ENCODE measurements around the gene STPG1. TPM values are rescaled to one million over a fixed set of nuclear protein-coding genes. Genes with fewer than 3 reads are reported as not detected.
A peak's percentile ranks its signal among the peaks of the same experiment; 100 is the strongest.

STPG1 gene
- total RNA-seq, 1 donor from 2014 or later = 14.7 TPM

DNA sequence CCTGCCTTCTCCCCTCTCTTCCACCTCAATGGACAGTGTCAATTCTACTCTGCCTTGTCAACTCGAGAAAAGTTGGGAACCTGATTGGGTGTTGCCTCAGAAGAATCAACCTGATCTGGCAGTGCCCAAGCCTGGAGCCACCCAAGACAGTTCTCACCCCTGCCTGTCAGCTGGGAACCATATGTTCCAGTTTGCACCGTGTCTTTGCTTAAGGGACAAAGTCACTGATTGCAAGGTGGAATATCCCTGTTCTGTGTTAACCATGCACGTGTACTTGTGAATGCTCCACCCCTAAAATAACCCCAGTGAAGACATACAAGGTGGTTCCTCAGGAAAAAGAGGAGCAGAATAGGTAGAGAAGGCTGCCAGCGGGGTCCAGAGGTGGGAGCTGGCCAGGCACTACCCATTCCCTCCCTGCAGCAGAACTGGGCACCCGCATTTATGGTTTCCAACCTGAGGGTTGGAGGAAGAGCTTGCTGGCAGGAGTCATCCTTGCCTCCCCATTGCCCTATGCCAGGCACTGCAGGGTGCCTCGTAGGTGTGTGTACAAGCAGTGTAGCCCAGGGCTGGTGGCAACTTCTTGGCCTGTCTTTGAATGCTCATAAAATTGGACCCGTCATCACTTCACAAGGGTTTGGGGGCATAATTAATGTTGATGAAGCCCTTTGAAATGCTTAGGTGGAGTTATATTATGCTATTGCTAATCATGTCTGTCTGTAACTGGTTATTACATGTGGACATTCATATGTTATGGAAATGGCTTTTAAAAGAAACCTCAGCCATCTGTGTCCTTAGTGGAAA lies 13.4 kb upstream of the STPG1 start:
- DNase-seq (ENCODE audit: low spot score) = no peak

DNA sequence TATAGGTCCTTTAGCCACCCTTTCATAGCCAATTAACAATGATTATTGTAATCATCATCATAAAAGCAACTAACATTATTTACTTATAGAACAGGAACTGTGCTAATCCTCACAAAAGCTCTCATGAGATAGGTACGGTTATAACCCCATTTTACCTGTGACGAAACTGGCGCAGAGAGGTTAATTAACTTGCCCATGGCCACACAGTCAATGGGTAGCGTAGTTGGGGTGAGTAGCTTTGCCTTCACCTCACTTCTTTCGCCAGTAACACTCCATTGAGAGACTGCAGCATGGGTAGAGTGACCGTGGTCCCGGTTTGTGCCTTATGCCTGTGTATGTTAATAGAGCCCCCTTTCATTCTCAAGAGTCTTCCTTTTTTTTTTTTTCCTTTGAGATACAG lies 12.3 kb upstream of the STPG1 start:
- DNase-seq (ENCODE audit: low spot score) = no peak

DNA sequence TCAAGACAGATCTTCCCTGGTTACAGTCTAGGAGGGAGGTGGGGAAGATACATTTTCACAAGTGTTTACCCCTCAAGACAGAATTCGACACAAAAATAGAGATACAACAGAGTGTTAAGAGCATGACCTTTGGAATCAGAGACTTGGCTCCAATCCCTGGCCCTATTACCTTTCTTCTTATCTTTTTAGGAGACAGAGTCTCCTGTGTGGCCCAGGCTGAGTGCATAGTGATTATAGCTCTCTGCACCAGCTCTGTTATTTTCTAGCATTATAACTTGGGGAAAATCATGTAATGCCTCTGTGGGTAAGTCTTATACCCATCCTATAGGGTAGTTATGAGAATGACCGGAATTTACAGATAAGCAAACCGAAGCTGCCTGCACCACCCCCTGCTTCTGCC lies 11.9 kb upstream of the STPG1 start:
- no peak for DNase-seq (ENCODE audit: low spot score)

GRCh38 chr1:24424990-24425389 lies 11.4 kb upstream of the STPG1 start:
- no peak for DNase-seq (ENCODE audit: low spot score)

- no peak for DNase-seq (ENCODE audit: low spot score)
Observed at GRCh38 chr1:24424207-24424606, 10.6 kb upstream of the STPG1 start.

GRCh38 chr1:24421502-24421901 lies 7.9 kb upstream of the STPG1 start:
- DNase-seq (ENCODE audit: low spot score) = no peak

- no peak for DNase-seq (ENCODE audit: low spot score)
Observed at GRCh38 chr1:24420547-24420946, 7.0 kb upstream of the STPG1 start.

GRCh38 chr1:24418898-24419628 lies 5.5 kb upstream of the STPG1 start:
- DNase-seq (ENCODE audit: low spot score) = peak; percentile 54

- DNase-seq (ENCODE audit: low spot score) = peak; percentile 19
Observed at GRCh38 chr1:24417681-24418080, 4.1 kb upstream of the STPG1 start.

DNA sequence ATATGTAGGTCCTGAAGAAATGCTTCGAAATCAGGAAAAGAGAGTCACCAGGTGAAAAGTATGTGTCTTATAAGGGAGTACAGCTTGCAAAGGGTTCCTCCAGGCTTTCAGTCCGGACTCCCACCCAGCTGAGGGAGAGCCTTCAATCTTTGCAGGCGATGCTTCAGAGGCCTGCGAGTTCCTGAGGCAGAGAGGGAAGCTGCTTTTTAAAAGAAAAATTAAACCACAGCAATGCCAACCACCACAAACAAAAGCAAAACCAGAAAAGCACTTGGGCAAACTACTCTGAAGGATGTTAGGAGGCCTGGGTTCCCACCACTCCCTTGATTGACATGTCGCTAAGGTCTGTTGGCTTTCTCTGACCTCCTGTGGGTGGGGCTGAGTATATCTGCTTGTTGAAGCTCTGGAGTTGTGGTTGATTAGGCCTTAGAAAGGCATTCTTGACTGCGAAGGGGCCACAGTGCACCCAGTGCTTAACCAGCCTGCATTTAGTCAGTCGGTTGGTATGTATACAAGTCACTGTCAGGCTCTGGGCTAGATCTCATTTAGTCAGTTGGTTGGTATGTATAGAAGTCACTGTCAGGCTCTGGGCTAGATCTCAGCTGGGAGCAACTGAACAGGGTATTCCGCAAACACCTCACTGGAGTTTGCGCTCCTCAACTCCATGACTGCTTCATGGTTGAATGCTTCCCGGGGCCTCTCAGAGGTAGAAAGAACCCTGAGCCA lies 3.2 kb upstream of the STPG1 start:
- DNase-seq (ENCODE audit: low spot score) = peak; percentile 83

DNA sequence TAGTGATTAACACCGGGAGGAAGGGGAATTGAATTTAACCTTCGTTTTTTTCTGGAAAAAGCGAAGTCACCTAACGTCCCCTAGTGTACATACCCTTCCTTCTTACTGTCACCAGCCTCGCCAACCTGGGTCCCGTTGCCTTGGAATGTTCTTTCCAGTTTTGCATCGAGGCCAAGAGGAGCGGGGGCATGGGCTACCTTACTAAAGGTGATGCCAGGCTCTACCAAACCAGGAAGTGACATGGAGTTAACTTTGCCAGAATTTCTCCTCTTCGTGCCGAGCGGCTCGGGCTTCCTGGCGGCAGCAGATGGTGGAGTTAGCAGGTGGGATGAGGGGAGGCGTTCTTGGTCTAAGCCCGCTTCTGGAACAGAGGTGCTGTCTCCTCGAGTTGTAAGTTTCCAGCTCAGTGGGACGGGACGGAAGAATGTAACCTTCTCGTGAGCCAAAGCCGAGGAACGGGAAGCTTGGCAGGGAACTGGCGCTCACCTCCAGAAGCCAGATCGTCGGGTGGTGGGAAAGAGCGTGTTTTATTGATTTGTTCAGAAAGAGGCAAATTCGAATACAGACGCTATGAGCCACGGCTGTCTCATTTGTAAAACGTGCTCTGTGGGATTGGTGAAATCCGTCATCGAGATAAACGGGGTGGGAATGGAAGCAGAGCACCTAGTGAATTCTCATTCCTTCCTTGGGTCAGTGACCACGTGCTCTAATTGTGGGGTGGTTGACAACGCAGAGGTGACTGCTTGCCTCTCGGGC lies 2.5 kb upstream of the STPG1 start:
- DNase-seq (ENCODE audit: low spot score) = no peak

DNA sequence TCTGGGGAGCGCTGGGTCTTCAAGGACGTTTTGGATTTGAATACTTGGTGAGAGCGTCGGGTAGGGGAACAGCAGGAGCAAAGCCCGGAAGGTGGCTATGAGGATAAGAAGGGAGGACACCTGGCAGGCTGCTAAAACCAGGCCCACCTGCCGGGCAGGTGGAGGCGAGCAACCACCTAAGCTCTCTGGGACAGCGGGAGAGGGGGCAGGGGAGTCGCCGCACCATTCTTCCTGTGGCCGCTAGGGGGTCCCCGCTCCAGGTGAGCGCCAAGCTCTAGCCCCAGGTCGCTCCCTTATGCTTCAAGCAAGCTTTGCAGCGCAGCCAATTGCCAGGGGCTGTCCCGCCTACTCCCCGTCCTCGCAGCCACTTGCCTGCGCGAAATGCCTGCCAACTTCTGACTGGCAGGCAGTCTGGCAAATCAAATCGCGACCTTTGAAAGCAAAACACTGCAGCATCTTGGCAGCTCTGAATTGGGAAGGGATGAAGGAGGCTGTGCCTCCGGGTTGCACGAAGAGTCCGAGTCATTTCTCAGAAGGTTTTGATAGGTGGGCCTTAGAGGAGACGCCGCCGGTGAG lies 1.8 kb upstream of the STPG1 start, which contains the start of gene NIPAL3:
Gene NIPAL3 (plus strand): TSS at position 469 of the 576 bp plus-strand sequence. CDS start 3,746 bp downstream, outside the sequence.
- peak; percentile 99 for DNase-seq (ENCODE audit: low spot score)

GRCh38 chr1:24414775-24415333 lies 1.3 kb upstream of the STPG1 start:
- no peak for DNase-seq (ENCODE audit: low spot score)

GRCh38 chr1:24412408-24412807 lies 1.2 kb downstream of the STPG1 start:
- no peak for DNase-seq (ENCODE audit: low spot score)

GRCh38 chr1:24411963-24412362 lies 1.6 kb downstream of the STPG1 start:
- DNase-seq (ENCODE audit: low spot score) = no peak

GRCh38 chr1:24410750-24411149 lies 2.8 kb downstream of the STPG1 start:
- DNase-seq (ENCODE audit: low spot score) = no peak

GRCh38 chr1:24409535-24409934 lies 4.0 kb downstream of the STPG1 start:
- DNase-seq (ENCODE audit: low spot score) = no peak

DNA sequence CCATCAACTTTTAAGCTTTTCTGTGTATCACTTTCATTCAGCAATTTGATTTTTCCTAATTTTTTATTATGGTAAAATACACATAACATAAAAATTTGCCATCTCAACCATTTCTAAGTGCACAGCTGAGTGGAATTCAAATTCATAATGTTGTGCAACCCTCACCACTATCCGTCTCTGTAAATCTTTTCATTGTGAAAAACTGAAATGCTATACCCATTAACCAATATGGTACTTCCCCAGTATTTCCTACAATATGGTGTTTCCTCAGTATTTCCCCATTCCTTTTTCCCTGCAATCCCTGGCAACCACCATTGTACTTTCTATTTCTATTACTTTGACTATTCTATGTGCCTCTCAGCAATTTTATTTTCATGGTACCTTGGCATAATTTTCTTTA lies 6.8 kb downstream of the STPG1 start:
- no peak for DNase-seq (ENCODE audit: low spot score)

DNA sequence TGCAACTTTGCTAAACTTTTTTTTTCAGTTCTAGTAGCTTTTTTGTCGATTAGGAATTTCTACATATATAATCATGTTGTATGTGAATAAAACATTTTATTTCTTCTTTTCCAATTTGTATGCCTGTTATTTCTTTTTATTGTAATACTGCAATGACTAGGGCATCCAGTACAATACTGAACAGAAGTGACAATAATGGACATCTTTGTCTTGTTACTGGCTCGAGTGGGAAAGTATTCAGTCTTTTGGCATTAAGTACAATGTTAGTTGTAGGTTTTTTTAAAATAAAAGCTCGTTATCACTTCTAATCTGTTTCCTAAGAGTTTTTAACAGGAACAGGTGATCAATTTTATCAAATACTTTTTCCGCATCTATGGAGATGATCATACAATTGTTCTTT lies 9.8 kb downstream of the STPG1 start:
- DNase-seq (ENCODE audit: low spot score) = no peak

- no peak for DNase-seq (ENCODE audit: low spot score)
Observed at GRCh38 chr1:24400065-24400464, 13.5 kb downstream of the STPG1 start.

DNA sequence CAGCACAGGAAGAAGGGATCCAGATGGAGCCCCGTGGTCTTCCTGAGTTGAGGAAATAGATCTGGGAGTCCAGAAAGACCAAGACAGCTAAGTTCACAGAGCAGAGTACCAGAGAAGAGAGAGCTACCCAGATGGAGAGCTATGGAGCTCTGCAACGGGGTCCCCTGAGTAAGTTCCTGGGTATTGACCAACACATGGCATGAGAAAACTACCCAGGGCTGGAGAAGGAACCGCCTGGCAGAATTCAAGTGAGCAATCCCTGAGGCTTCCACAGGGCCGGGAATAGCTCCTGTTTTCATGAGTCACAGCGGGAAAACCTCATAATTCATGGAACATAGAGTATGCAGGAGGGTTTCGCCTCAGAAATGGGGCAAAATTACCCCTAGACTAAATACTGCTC lies 19.7 kb downstream of the STPG1 start:
- DNase-seq (ENCODE audit: low spot score) = no peak
